ENCODE results near the gene MAX. TPM values are rescaled to one million over a fixed set of nuclear protein-coding genes. Genes with fewer than 3 reads are reported as not detected.
A peak's percentile ranks its signal among the peaks of the same experiment; 100 is the strongest.

Gene MAX
- total and polyA plus RNA-seq, 2 experiments from 2014 or later: 36.2 to 39.0 TPM

DNA sequence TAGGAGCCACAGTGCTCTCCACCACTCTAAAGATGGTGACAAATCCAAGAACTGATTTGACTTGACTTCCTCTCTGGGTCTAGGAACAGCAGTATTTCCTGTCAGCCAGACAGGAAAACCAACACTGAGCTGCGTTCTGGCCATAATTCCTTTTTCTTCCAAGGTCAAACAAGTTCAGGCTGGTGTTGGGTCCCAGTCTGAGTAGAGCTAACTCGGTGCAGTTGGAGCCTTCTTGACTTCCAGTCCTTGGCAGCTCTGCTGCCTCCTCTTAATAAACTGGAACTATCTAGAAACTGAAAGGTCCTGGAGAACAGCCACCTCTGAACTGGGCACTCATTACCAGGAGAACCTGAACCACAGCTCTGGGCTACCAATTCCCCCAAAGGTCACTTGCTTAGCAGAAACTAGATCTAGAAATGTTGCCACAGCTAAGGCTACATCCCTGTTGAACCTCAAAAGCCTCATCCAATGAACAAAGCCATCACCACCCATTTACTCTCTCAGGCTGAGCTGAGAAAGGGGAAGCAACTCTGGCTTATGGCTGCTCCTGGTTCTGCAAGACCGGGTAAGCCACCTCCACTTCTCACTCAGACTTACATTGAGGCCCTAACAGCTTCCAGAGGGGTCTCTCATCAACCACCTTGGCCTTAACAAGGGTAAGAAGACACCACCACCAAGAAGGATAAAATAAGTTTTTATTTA lies 27.7 kb downstream of the MAX start:
- Histone ChIP-seq H3K27me3 (no peaks in the 10 kb centered on the region), H3K4me1 (ENCODE audit: low read depth) (peaks cover 23% of the 10 kb centered on the region), H3K36me3 (peaks cover 4% of the 10 kb centered on the region), H3K4me3 (no peak overlapping the region), H3K27ac (peak overlapping the region; percentile 76), H3K9me3 (ENCODE audit: low read depth) (no peaks in the 10 kb centered on the region)
- peak in 1 of 2 donors; percentile 25 for DNase-seq (ENCODE audit: low read depth in 1 of 2, low spot score in 1 of 2)
- TF ChIP-seq, protein P1, sequence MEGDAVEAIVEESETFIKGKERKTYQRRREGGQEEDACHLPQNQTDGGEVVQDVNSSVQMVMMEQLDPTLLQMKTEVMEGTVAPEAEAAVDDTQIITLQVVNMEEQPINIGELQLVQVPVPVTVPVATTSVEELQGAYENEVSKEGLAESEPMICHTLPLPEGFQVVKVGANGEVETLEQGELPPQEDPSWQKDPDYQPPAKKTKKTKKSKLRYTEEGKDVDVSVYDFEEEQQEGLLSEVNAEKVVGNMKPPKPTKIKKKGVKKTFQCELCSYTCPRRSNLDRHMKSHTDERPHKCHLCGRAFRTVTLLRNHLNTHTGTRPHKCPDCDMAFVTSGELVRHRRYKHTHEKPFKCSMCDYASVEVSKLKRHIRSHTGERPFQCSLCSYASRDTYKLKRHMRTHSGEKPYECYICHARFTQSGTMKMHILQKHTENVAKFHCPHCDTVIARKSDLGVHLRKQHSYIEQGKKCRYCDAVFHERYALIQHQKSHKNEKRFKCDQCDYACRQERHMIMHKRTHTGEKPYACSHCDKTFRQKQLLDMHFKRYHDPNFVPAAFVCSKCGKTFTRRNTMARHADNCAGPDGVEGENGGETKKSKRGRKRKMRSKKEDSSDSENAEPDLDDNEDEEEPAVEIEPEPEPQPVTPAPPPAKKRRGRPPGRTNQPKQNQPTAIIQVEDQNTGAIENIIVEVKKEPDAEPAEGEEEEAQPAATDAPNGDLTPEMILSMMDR (IDR thresholded peaks at IDR 0.05; ENCODE audit: low read depth, low read length): no peak

DNA sequence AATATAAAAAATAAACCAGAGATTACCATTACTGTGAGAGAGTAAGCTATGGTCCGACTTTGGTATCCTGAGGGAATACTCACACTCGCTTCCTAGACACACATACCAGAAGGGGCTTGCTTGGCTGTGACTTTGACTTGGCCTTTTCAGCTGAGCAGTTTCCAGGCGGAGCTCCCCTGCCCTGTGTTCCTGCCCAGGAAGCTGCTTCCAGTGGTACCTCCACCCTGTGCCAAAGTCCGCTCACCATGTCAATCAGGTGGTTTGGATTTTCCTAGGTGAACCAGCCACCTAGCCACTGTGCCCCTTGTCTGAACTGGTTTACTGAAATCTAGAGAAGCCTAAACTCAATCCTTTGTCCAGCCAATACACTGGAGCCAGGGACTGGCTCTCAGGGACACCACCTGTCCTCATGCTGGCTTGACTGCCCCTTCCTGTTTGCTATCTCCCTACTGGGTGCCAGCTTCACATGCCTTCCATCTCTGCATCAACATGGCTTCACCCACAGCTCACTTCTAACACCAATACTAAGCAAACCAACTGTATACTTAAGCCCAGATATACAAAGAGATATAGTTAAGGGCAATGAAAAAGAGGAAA lies 28.6 kb downstream of the MAX start:
- Histone ChIP-seq H3K9me3 (ENCODE audit: low read depth) (no peaks in the 10 kb centered on the region), H3K27me3 (no peaks in the 10 kb centered on the region), H3K4me1 (ENCODE audit: low read depth) (peaks cover 23% of the 10 kb centered on the region), H3K36me3 (peaks cover 4% of the 10 kb centered on the region), H3K4me3 (no peak overlapping the region), H3K27ac (peak overlapping the region; percentile 76)
- no peak for DNase-seq (ENCODE audit: low read depth in 1 of 2, low spot score in 1 of 2)
- TF ChIP-seq, protein P1 (IDR thresholded peaks at IDR 0.05; ENCODE audit: low read depth, low read length): no peak

DNA sequence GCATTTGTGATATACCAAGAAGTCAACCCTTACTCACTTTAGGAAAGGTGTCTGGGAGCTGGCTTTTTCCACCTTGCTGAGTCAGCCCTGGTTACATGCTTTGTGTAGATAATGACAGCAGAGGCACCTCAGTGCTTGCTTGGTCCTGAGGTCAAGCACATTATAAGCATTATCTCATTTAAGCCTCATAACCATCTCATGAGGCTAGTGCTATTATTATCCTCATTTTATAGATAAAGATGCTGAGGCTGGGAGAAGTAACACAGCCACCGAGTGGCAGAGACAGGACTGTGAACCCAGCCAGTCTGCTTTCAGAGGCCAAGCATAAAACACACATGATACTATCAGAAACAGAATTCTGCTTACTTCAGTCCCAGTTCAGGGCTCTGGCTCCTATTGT lies 29.4 kb downstream of the MAX start:
- TF ChIP-seq, protein P1 (IDR thresholded peaks at IDR 0.05; ENCODE audit: low read depth, low read length): no peak
- no peaks in the 10 kb centered on the region for H3K27me3 ChIP-seq
- peaks cover 23% of the 10 kb centered on the region for H3K4me1 ChIP-seq (ENCODE audit: low read depth)
- DNase-seq (ENCODE audit: low read depth in 1 of 2, low spot score in 1 of 2): peak in 1 of 2 donors; percentile 16
- H3K4me3 ChIP-seq: no peak overlapping the region
- H3K9me3 ChIP-seq (ENCODE audit: low read depth): no peaks in the 10 kb centered on the region
- H3K27ac ChIP-seq: peak overlapping the region; percentile 76
- H3K36me3 ChIP-seq: peaks cover 4% of the 10 kb centered on the region

DNA sequence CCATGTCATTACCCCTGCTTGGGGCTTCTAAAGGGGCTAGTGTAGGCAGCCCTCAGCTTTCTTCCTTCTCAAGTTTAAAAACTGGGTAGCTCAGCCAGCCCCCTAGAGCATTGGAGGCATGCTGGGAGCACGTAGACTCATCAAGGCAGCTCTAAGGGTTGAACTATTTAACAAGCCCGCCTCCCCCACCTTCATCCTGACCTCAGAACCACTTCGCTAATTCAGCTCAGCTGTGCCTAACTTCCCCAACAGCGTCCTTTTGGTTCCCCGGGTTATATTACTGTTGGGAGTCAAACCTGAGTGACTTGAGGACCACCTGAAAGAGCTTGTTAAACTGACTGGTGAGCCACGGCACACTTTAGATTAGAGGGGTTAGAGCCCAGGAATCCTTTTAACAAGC lies 30.1 kb downstream of the MAX start:
- H3K27ac ChIP-seq: peak overlapping the region; percentile 76
- H3K9me3 ChIP-seq (ENCODE audit: low read depth): no peaks in the 10 kb centered on the region
- H3K36me3 ChIP-seq: no peaks in the 10 kb centered on the region
- no peak overlapping the region for H3K4me3 ChIP-seq
- peaks cover 23% of the 10 kb centered on the region for H3K4me1 ChIP-seq (ENCODE audit: low read depth)
- H3K27me3 ChIP-seq: no peaks in the 10 kb centered on the region
- DNase-seq (ENCODE audit: low read depth in 1 of 2, low spot score in 1 of 2): no peak
- TF ChIP-seq, protein P1 (IDR thresholded peaks at IDR 0.05; ENCODE audit: low read depth, low read length): no peak

DNA sequence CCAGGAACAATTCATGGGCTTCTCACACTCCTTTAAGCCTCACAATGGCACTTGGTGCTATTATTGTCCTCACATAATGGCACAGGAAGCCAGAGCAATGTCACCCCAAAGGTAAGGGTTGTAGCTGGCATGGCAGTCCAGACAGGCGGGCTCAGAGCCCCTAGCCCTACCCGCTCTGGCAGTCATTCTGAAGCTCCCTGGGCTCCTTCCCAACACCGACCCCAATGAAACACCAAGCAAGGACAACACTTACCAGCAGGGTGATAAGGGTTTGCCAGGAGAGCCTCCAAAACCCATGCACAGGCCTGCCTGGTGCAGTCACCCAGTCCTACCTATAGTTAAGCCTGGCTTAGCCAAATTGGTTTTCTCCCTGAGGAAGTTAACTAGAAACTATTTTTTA lies 30.8 kb downstream of the MAX start:
- Histone ChIP-seq H3K4me1 (ENCODE audit: low read depth) (peaks cover 23% of the 10 kb centered on the region), H3K27ac (peak overlapping the region; percentile 76), H3K9me3 (ENCODE audit: low read depth) (no peaks in the 10 kb centered on the region), H3K27me3 (no peaks in the 10 kb centered on the region), H3K4me3 (no peak overlapping the region), H3K36me3 (no peaks in the 10 kb centered on the region)
- TF ChIP-seq, protein P1 (IDR thresholded peaks at IDR 0.05; ENCODE audit: low read depth, low read length): no peak
- DNase-seq (ENCODE audit: low read depth in 1 of 2, low spot score in 1 of 2): no peak
